Measurements from ENCODE around the gene COL6A2. TPM values are rescaled to one million over a fixed set of nuclear protein-coding genes. Genes with fewer than 3 reads are reported as not detected.

Gene COL6A2
- total and polyA plus RNA-seq, 2 of the 4 experiments (the other 2 are of a cell fraction): 208 to 1,065 TPM

DNA sequence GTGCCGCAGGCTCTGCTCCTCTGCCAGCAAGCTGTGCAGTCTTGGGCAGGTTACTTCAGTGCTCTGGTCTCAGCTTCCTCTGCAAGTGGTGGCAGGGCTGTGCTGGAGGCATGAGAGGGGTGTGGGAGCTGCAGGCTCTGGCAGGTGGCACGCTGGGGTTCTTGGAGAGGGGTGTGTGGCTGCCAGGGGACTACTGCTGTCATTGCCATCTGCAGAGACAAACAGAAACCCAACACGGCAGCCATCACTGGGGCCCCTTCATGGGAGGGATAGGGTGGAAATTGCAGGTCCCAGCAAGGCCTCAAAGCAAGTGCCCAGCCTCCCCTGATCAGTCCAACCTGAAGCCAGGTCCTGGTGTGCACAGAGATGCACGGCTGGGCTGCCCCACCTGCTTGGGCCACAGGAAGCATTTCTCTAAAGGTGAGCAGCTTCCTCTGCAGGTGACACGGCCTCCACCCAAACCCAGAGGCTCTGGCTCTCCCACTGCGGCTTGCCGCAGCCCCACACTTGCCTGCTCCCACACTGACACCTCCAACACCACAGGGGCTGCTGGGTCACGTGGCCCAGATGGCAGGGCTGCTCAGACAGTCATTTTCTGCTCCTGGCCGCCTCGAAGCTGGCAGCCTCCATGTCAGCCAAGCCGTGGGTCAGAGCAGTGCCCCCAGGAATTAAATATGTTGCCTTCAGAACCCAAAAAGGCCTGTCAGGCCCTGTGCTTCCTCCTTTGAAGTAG, 4.1 kb upstream of the COL6A2 start (continued):
- TF ChIP-seq, protein P1, sequence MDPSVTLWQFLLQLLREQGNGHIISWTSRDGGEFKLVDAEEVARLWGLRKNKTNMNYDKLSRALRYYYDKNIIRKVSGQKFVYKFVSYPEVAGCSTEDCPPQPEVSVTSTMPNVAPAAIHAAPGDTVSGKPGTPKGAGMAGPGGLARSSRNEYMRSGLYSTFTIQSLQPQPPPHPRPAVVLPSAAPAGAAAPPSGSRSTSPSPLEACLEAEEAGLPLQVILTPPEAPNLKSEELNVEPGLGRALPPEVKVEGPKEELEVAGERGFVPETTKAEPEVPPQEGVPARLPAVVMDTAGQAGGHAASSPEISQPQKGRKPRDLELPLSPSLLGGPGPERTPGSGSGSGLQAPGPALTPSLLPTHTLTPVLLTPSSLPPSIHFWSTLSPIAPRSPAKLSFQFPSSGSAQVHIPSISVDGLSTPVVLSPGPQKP (IDR thresholded peaks at IDR 0.05; ENCODE audit: borderline replicate concordance, low read depth, low read length): no peak
- TF ChIP-seq CHD1 (IDR thresholded peaks at IDR 0.05; ENCODE audit: low read depth, low read length): no peak
